HepG2 (cell line): ENCODE measurements around the gene H3-3A. TPM values are rescaled to one million over a fixed set of nuclear protein-coding genes. Genes with fewer than 3 reads are reported as not detected.

Experiments used
- ATAC-seq: fragments of 200-7000 bp; cut with Tn5 transposase; 3 replicates; pipeline ENCODE4 v1.9.1; 2020; ENCODE audit warnings: mild to moderate bottlenecking, moderate library complexity
- BruUV-seq: library from RNA; stranded (reverse); fragments of 400-500 nt; replicated peaks from 2 replicates; lab custom pipeline; 2021; lab: Mats Ljungman, UMichigan
- CTCF ChIA-PET: fragments of 300-600 bp; formaldehyde crosslinking; extraction: SDS; loops from one replicate; lab custom pipeline; 2021; ENCODE audit warnings: low total read pairs, inconsistent platforms, low intra/inter-chr PET ratio; lab: Yijun Ruan, JAX
- POLR2A ChIA-PET: fragments of 350-600 bp; sonication (Branson Sonifier 250); formaldehyde crosslinking; loops from one replicate; lab custom pipeline; 2020; ENCODE audit warnings: antibody characterized with exemption, inconsistent platforms; lab: Yijun Ruan, JAX
- DNase-seq: peaks from one replicate; pipeline ENCODE4 v3.0.0-alpha.2; 2015; ENCODE audit warnings: low spot score
- FAIRE-seq: peaks from 3 replicates; lab custom pipeline; 2011; peaks lifted over from hg19 to GRCh38; lab: Jason Lieb, UNC
- H2AFZ ChIP-seq: one replicate; pipeline ENCODE4 v1.6.1; 2011; ENCODE audit warnings: low read length, inconsistent platforms
- H3K27ac ChIP-seq: fragments of 300-600 bp; 3 replicates; pipeline ENCODE4 v1.8.0; 2011; ENCODE audit warnings: mixed run types, mild to moderate bottlenecking, mixed read lengths, low read length, inconsistent platforms; ENCODE audit not compliant: insufficient read depth; ENCODE audit errors: extremely low read length
- H3K27me3 ChIP-seq, 2 experiments: fragments of 200-600 bp in 1 of 2; 2 replicates in 1 of 2; 3 replicates in 1 of 2; pipeline versions ENCODE4 v1.6.0 to v1.8.0; 2011; ENCODE audit warnings: low read length in 2 of 2, mild to moderate bottlenecking in 2 of 2, moderate library complexity in 2 of 2, inconsistent platforms in 1 of 2; ENCODE audit not compliant: insufficient read depth in 2 of 2, control insufficient read depth in 1 of 2
- H3K36me3 ChIP-seq, 2 experiments: fragments of 200-600 bp in 1 of 2; replicated peaks in 1 of 2; 2 replicates in 1 of 2; 3 replicates in 1 of 2; pipeline versions ENCODE4 v1.5.1 to v1.8.0; 2011; ENCODE audit warnings: low read length in 2 of 2, inconsistent platforms in 1 of 2; ENCODE audit not compliant: insufficient read depth in 2 of 2, control insufficient read depth in 1 of 2
- H3K4me1 ChIP-seq: 2 replicates; pipeline ENCODE4 v1.5.1; 2012; ENCODE audit warnings: low read length, inconsistent platforms; ENCODE audit not compliant: insufficient read depth
- H3K4me2 ChIP-seq: 2 replicates; pipeline ENCODE4 v1.6.0; 2011; ENCODE audit warnings: low read depth, low read length, inconsistent platforms
- H3K4me3 ChIP-seq, 3 experiments: fragments of 200-600 bp in 1 of 3; sonication (generic), shearing (Covaris generic) in 1 of 3; replicated peaks in 1 of 3; 2 replicates each; pipeline ENCODE4 v1.5.1; 2011 to 2016; ENCODE audit warnings: low read length in 3 of 3, inconsistent platforms in 2 of 3, low read depth in 2 of 3, mild to moderate bottlenecking in 2 of 3, control low read depth in 1 of 3, mixed read lengths in 1 of 3; ENCODE audit not compliant: insufficient read depth in 1 of 3
- H3K79me2 ChIP-seq: one replicate; pipeline ENCODE4 v1.6.1; 2011; ENCODE audit warnings: low read length, inconsistent platforms; ENCODE audit not compliant: insufficient read depth
- H3K9ac ChIP-seq: 2 replicates; pipeline ENCODE4 v1.6.0; 2011; ENCODE audit warnings: mild to moderate bottlenecking, low read depth, low read length, inconsistent platforms; ENCODE audit not compliant: insufficient read depth
- H3K9me3 ChIP-seq: 2 replicates; pipeline ENCODE4 v1.5.1; 2012; ENCODE audit warnings: mild to moderate bottlenecking, low read length
- H4K20me1 ChIP-seq: 2 replicates; pipeline ENCODE4 v1.6.0; 2011; ENCODE audit warnings: inconsistent platforms, mild to moderate bottlenecking, low read length, moderate library complexity; ENCODE audit not compliant: insufficient read depth
- NFRKB ChIP-seq: fragments of 450-650 bp; IDR thresholded peaks from 2 replicates; pipeline ENCODE4 v1.6.1; 2017
- NR2F1 ChIP-seq, 2 experiments: fragments of 450-650 bp in 1 of 2; formaldehyde crosslinking in 1 of 2; IDR thresholded peaks; 2 replicates each; pipeline versions ENCODE4 v1.5.0 to v1.6.1; 2016 to 2020; ENCODE audit warnings: mild to moderate bottlenecking in 1 of 2, missing compliant biosample characterization in 1 of 2, missing genetic modification reagents in 1 of 2, moderate library complexity in 1 of 2
- SNAPC4 ChIP-seq: sonication (generic); formaldehyde crosslinking; IDR thresholded peaks from 2 replicates; pipeline ENCODE4 v1.4.0; 2020; ENCODE audit warnings: mild to moderate bottlenecking, missing genetic modification reagents
- TBP ChIP-seq: sonication (generic); formaldehyde crosslinking; IDR thresholded peaks from 2 replicates; pipeline ENCODE4 v1.5.0; 2020; ENCODE audit warnings: missing genetic modification reagents
- ZKSCAN5 ChIP-seq: sonication (generic); formaldehyde crosslinking; IDR thresholded peaks from 2 replicates; pipeline ENCODE4 v1.5.1; 2020; ENCODE audit warnings: mild to moderate bottlenecking, missing genetic modification reagents
- ZNF609 ChIP-seq: sonication (generic); formaldehyde crosslinking; IDR thresholded peaks from 2 replicates; pipeline ENCODE4 v1.4.0; 2020; ENCODE audit warnings: mild to moderate bottlenecking, missing genetic modification reagents, borderline replicate concordance
- ZNF83 ChIP-seq: sonication (generic); formaldehyde crosslinking; IDR thresholded peaks from 2 replicates; pipeline ENCODE4 v1.4.0; 2020; ENCODE audit warnings: missing genetic modification reagents, mild to moderate bottlenecking, borderline replicate concordance
- WGBS: methylation state at CpG from one replicate; pipeline ENCODE4 v1.1.6; 2017; ENCODE audit warnings: low lambda C conversion rate; 5-methylcytosine and 5-hydroxymethylcytosine counted together
- in situ Hi-C: cut with HindIII; loops from 2 replicates; pipeline ENCODE4 v1.10.0; 2017; ENCODE audit warnings: low pct_unique_long_range_greater_than_20kb; ENCODE audit not compliant: extremely low pct_ligation_motif_present
- intact Hi-C: fragments of 100-400 bp; cut with micrococcal nuclease; formaldehyde crosslinking; loops from one replicate; pipeline ENCODE4 v1.10.0; 2022; ENCODE audit not compliant: unreplicated experiment
- polyA plus RNA-seq, 8 experiments: library from polyadenylated mRNA; depleted of rRNA in 3 of 8; stranded (reverse) in 7 of 8; unstranded in 1 of 8; fragments of >200 nt; fragmentation: Illumina TruSeq in 4 of 8; extraction: Trizol in 4 of 8; gene quantifications; 2 replicates each; pipeline versions ENCODE4 v1.2.1 to v1.2.3, GENCODE V29; 2011 to 2016; ENCODE audit warnings: low read depth in 4 of 8, missing spikeins in 1 of 8, mixed read lengths in 1 of 8; ENCODE audit not compliant: insufficient read depth in 1 of 8
- total RNA-seq, 5 experiments: library from RNA; depleted of rRNA; stranded (reverse); fragments of >200 nt; fragmentation: Illumina TruSeq; extraction: Trizol; gene quantifications; 2 replicates each; pipeline ENCODE4 v1.2.3, GENCODE V29; 2016; ENCODE audit warnings: low read depth in 1 of 5
- TF ChIP-seq, protein P1 (sequence below): sonication (generic); formaldehyde crosslinking; IDR thresholded peaks from 2 replicates; pipeline ENCODE4 v1.5.1; 2020; ENCODE audit warnings: missing genetic modification reagents, mild to moderate bottlenecking, borderline replicate concordance
- TF ChIP-seq, protein P2 (sequence below): IDR thresholded peaks from 2 replicates; pipeline ENCODE4 v1.6.1; 2016; ENCODE audit warnings: low read depth, borderline replicate concordance

H3-3A gene
- total and polyA plus RNA-seq, 2 of the 13 experiments (the other 11 are each of a cell fraction or from before 2014, with no cell fraction given), result 221 to 320 TPM

DNA sequence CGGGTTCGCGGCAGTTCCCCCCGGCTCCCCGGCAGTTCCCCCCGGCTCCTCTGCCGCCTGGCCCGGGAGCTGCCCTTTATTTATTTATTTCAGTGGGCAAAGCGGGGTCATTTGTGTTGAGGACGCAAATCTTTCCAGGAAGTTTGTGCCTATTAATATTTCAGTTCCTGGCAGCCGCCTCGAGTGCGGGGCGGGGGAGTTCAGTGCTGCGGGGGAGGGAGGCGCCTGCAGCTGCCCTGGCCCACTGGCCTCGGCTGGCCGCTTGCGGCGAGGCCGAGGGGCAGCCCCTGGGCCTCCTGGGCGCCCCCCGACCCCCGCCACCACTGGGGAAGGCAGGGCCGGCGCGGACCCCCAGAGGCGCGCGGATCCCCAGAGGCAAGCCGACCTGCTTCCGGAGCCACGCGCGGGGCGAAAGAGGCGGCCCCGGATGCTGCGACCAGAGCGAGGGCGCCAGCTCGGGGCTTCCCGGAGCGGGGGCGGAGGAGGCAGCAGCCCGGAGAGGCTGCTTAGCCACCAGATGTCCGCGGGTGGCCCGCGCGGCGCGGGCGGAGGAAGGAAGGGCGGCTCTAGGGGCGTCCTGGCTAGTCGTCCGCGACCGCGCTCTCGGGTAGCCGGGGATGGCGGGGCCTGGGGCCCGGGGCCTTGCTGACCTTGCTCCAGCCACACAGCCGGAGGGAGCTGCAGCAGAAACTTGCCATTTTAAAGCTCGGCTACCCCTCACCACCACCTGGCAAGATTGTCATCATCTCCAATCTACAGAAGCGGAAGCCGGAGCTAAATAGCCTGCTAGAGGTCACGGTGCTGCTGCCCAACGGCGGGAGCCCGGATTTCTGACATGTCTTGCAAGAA is 48.0 kb downstream of the H3-3A start:
- Histone ChIP-seq H3K27me3 (peaks cover 2 to 16% of the 10 kb centered on the region in 2 experiments; a peak in 4 of 5 replicates), H3K4me3 (peak overlapping the region; percentile 64 to 77 (median 72)), H4K20me1 (no peaks in the 10 kb centered on the region), H3K4me2 (peak overlapping the region; percentile 81), H3K79me2 (no peaks in the 10 kb centered on the region), H3K9me3 (no peaks in the 10 kb centered on the region), H3K36me3 (no peaks in the 10 kb centered on the region; a peak in 1 of 5 replicates), H2AFZ (no peak overlapping the region), H3K27ac (peak overlapping the region; percentile 26), H3K4me1 (peaks cover 34% of the 10 kb centered on the region), H3K9ac (peak overlapping the region; percentile 56)
- FAIRE-seq, result no peak
- ChIA-PET POLR2A (interaction anchor here (1.1 to 5.9 kb wide), 8 partner anchors 10 to 111 kb away, joined by 3 to 22 read pairs (median 4); partner anchors contain the start of genes H3-3A and SDE2), CTCF (interaction anchor here (1.0 to 1.6 kb wide), 3 partner anchors 10 to 15 kb away, joined by 3 to 5 read pairs (median 5); no protein-coding TSS in a partner anchor)
- 0% methylated on average over 7 of the region's 73 CpGs for WGBS
- TSS peak; percentile 41 for BruUV-seq
- DNase-seq, result no peak
- in situ Hi-C loops, result no loop called here
- intact Hi-C loops, result no loop called here
- ATAC-seq, result peak; percentile 70
- no peak for TF ChIP-seq NR2F1 (CRISPR knock-in tag; IDR thresholded peaks at IDR 0.05)
- no peak for TF ChIP-seq ZNF83 (CRISPR knock-in tag)
- TF ChIP-seq, protein P1, sequence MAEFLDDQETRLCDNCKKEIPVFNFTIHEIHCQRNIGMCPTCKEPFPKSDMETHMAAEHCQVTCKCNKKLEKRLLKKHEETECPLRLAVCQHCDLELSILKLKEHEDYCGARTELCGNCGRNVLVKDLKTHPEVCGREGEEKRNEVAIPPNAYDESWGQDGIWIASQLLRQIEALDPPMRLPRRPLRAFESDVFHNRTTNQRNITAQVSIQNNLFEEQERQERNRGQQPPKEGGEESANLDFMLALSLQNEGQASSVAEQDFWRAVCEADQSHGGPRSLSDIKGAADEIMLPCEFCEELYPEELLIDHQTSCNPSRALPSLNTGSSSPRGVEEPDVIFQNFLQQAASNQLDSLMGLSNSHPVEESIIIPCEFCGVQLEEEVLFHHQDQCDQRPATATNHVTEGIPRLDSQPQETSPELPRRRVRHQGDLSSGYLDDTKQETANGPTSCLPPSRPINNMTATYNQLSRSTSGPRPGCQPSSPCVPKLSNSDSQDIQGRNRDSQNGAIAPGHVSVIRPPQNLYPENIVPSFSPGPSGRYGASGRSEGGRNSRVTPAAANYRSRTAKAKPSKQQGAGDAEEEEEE (CRISPR knock-in tag), result no peak
- no peak for TF ChIP-seq SNAPC4
- TF ChIP-seq ZKSCAN5 (CRISPR knock-in tag), result no peak
- TF ChIP-seq NFRKB, result no peak
- TF ChIP-seq ZNF609, result no peak
- TF ChIP-seq, protein P2, sequence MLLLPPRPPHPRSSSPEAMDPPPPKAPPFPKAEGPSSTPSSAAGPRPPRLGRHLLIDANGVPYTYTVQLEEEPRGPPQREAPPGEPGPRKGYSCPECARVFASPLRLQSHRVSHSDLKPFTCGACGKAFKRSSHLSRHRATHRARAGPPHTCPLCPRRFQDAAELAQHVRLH (CRISPR knock-in tag), result no peak
- no peak for TF ChIP-seq TBP (CRISPR knock-in tag)
